Left renal pelvis (tissue), 4 donors: ENCODE data around the gene EAF1. TPM values are rescaled to one million over a fixed set of nuclear protein-coding genes. Genes with fewer than 3 reads are reported as not detected.
"Not testable (repeated sequence)": the region's sequence is repeated elsewhere in the genome, so short reads cannot be mapped to it uniquely, and the experiment has no call there.

Source experiments
- DNase-seq, 4 donors: peaks; one replicate each; pipeline ENCODE4 v3.0.0-alpha.2; 2013; ENCODE audit warnings: low read depth in 4 of 4, low spot score in 3 of 4
- polyA plus RNA-seq, 4 donors: library from polyadenylated mRNA; unstranded; fragments of 120-200 nt; gene quantifications; one replicate each; pipeline ENCODE4 v1.2.1, GENCODE V29; 2013; ENCODE audit not compliant: insufficient read length in 4 of 4

EAF1 gene
- polyA plus RNA-seq, 4 donors = 10.8 to 21.1 (median 18.2) TPM

- no peak for DNase-seq
Observed at GRCh38 chr3:15451216-15452113, 24.1 kb downstream of the EAF1 start.

GRCh38 chr3:15452156-15452555 is 24.8 kb downstream of the EAF1 start:
- no peak for DNase-seq

- DNase-seq = no peak
Observed at GRCh38 chr3:15452961-15453360, 25.6 kb downstream of the EAF1 start.

GRCh38 chr3:15453501-15453900 is 26.1 kb downstream of the EAF1 start:
- DNase-seq = no peak

GRCh38 chr3:15453991-15454625 is 26.7 kb downstream of the EAF1 start:
- DNase-seq = no peak

GRCh38 chr3:15454965-15455364 is 27.6 kb downstream of the EAF1 start:
- no peak for DNase-seq

GRCh38 chr3:15455756-15456155 is 28.4 kb downstream of the EAF1 start:
- no peak for DNase-seq

GRCh38 chr3:15456321-15456720 is 28.9 kb downstream of the EAF1 start:
- DNase-seq = no peak

GRCh38 chr3:15456915-15457314 is 29.5 kb downstream of the EAF1 start:
- DNase-seq = not testable (repeated sequence)

GRCh38 chr3:15458212-15458780 is 30.9 kb downstream of the EAF1 start:
- DNase-seq = no peak

GRCh38 chr3:15460891-15461531 is 33.6 kb downstream of the EAF1 start:
- DNase-seq = no peak

GRCh38 chr3:15462451-15462850 is 35.1 kb downstream of the EAF1 start:
- DNase-seq = no peak

GRCh38 chr3:15465876-15466585 is 38.6 kb downstream of the EAF1 start:
- no peak for DNase-seq

GRCh38 chr3:15467227-15468181 is 40.1 kb downstream of the EAF1 start:
- no peak for DNase-seq

- DNase-seq = no peak
Observed at GRCh38 chr3:15470261-15470660, 42.9 kb downstream of the EAF1 start.

GRCh38 chr3:15470849-15471248 is 43.5 kb downstream of the EAF1 start:
- DNase-seq = no peak

- DNase-seq = no peak
Observed at GRCh38 chr3:15471861-15472260, 44.5 kb downstream of the EAF1 start.

GRCh38 chr3:15475161-15475560 is 47.8 kb downstream of the EAF1 start:
- DNase-seq = no peak

- DNase-seq = no peak
Observed at GRCh38 chr3:15476378-15476777, 49.0 kb downstream of the EAF1 start.
